HCT116 (cell line): ENCODE data around the gene FCRL2. TPM values are rescaled to one million over a fixed set of nuclear protein-coding genes. Genes with fewer than 3 reads are reported as not detected.

ENCODE experiments used
- ATAC-seq: fragments of 200-7000 bp; cut with Tn5 transposase; 2 replicates; pipeline ENCODE4 v1.9.1; 2020; ENCODE audit warnings: mild to moderate bottlenecking, moderate library complexity
- BruUV-seq: library from RNA; stranded (reverse); fragments of 400-500 nt; replicated peaks from 2 replicates; lab custom pipeline; 2021; lab: Mats Ljungman, UMichigan
- CTCF ChIA-PET: fragments of 300-600 bp; sonication (Branson Sonifier 250); formaldehyde crosslinking; loops from one replicate; lab custom pipeline; 2021; ENCODE audit warnings: antibody characterized with exemption; lab: Charles Lee
- POLR2A ChIA-PET: fragments of 300-600, 350-600 bp; sonication (Branson Sonifier 250); formaldehyde crosslinking; loops from one replicate; lab custom pipeline; 2021; ENCODE audit warnings: antibody characterized with exemption; lab: Charles Lee
- RAD21 ChIA-PET, 2 experiments: fragments of 300-600 bp; sonication (Branson Sonifier 250); formaldehyde crosslinking; loops; one replicate each; lab custom pipeline; 2023; ENCODE audit warnings: low total read pairs in 2 of 2; ENCODE audit not compliant: uncharacterized antibody in 2 of 2, unreplicated experiment in 2 of 2, low non-redundant PET in 1 of 2; lab: Charles Lee
- DNase-seq: peaks from one replicate; pipeline ENCODE4 v3.0.0-alpha.2; 2010; ENCODE audit warnings: low read depth, low spot score
- H2AFZ ChIP-seq: fragments of 200-600 bp; shearing (Covaris generic), sonication (generic); 2 replicates; pipeline ENCODE4 v1.6.1; 2017; ENCODE audit warnings: low read depth, mixed run types, mixed read lengths, antibody characterized with exemption, low read length; ENCODE audit not compliant: poor library complexity, severe bottlenecking
- H3K27ac ChIP-seq: 2 replicates; pipeline ENCODE4 v1.5.1; 2012; ENCODE audit warnings: low read depth, low read length
- H3K27me3 ChIP-seq: fragments of 200-600 bp; sonication (generic); 2 replicates; pipeline ENCODE4 v1.6.1; 2016; ENCODE audit warnings: mixed run types, low read length, mixed read lengths; ENCODE audit not compliant: insufficient read depth
- H3K36me3 ChIP-seq, 2 experiments: fragments of 200-500 bp in 1 of 2; fragments of 200-600 bp in 1 of 2; sonication (Bioruptor generic) in 1 of 2; sonication (generic) in 1 of 2; 2 replicates each; pipeline versions ENCODE4 v1.5.1 to v1.6.1; 2014 to 2016; ENCODE audit warnings: low read length in 2 of 2, inconsistent platforms in 1 of 2, mixed read lengths in 1 of 2, mixed run types in 1 of 2; ENCODE audit not compliant: insufficient read depth in 2 of 2, control insufficient read depth in 1 of 2
- H3K4me1 ChIP-seq, 2 experiments: fragments of 200-600 bp in 1 of 2; sonication (generic) in 1 of 2; 2 replicates each; pipeline versions ENCODE4 v1.5.1 to v1.6.1; 2012 to 2017; ENCODE audit warnings: low read length in 2 of 2, inconsistent platforms in 1 of 2, mild to moderate bottlenecking in 1 of 2, mixed read lengths in 1 of 2, mixed run types in 1 of 2, moderate library complexity in 1 of 2; ENCODE audit not compliant: insufficient read depth in 2 of 2, control insufficient read depth in 1 of 2
- H3K4me2 ChIP-seq: fragments of 200-600 bp; sonication (generic); 2 replicates; pipeline ENCODE4 v1.6.1; 2017; ENCODE audit warnings: mixed run types, low read length, mixed read lengths
- H3K4me3 ChIP-seq, 2 experiments: fragments of 200-600 bp in 1 of 2; sonication (generic) in 1 of 2; replicated peaks in 1 of 2; 2 replicates each; pipeline ENCODE4 v1.5.1; 2011 to 2016; ENCODE audit warnings: low read length in 2 of 2, control low read depth in 1 of 2, low read depth in 1 of 2, mild to moderate bottlenecking in 1 of 2, mixed read lengths in 1 of 2, mixed run types in 1 of 2
- H3K79me2 ChIP-seq: fragments of 200-600 bp; sonication (generic); 2 replicates; pipeline ENCODE4 v1.6.1; 2017; ENCODE audit warnings: mild to moderate bottlenecking, mixed run types, low read length, moderate library complexity, mixed read lengths; ENCODE audit not compliant: insufficient read depth
- H3K9ac ChIP-seq: fragments of 200-600 bp; sonication (generic); 2 replicates; pipeline ENCODE4 v1.6.1; 2016; ENCODE audit warnings: low read length, mixed read lengths
- H3K9me2 ChIP-seq: fragments of 200-600 bp; sonication (generic), shearing (Covaris generic); 2 replicates; pipeline ENCODE4 v1.6.1; 2017; ENCODE audit warnings: mixed run types, mild to moderate bottlenecking, moderate library complexity; ENCODE audit not compliant: insufficient read depth
- H3K9me3 ChIP-seq, 2 experiments: fragments of 200-500 bp in 1 of 2; fragments of 200-600 bp in 1 of 2; sonication (Bioruptor generic) in 1 of 2; sonication (generic) in 1 of 2; 2 replicates each; pipeline ENCODE4 v1.6.1; 2014 to 2017; ENCODE audit warnings: low read length in 2 of 2, mixed read lengths in 2 of 2, inconsistent platforms in 1 of 2, low read depth in 1 of 2, mild to moderate bottlenecking in 1 of 2, mixed run types in 1 of 2, moderate library complexity in 1 of 2; ENCODE audit not compliant: control insufficient read depth in 1 of 2, insufficient read depth in 1 of 2
- H4K20me1 ChIP-seq: fragments of 200-600 bp; sonication (generic), shearing (Covaris generic); 2 replicates; pipeline ENCODE4 v1.6.1; 2017; ENCODE audit warnings: mixed run types, mild to moderate bottlenecking, moderate library complexity; ENCODE audit not compliant: insufficient read depth
- ATF3 ChIP-seq: IDR thresholded peaks from 2 replicates; pipeline ENCODE4 v1.6.1; 2012
- CBX3 ChIP-seq: IDR thresholded peaks from 2 replicates; pipeline ENCODE4 v1.6.1; 2012; ENCODE audit warnings: low read depth
- CEBPB ChIP-seq: IDR thresholded peaks from 2 replicates; pipeline ENCODE4 v1.6.1; 2012; ENCODE audit warnings: low read depth
- EGR1 ChIP-seq: IDR thresholded peaks from 2 replicates; pipeline ENCODE4 v1.6.1; 2012; ENCODE audit warnings: low read depth
- ELF1 ChIP-seq: IDR thresholded peaks from 2 replicates; pipeline ENCODE4 v1.6.1; 2012; ENCODE audit warnings: low read depth, borderline replicate concordance
- EZH2 ChIP-seq: fragments of 200-600 bp; sonication (generic); IDR thresholded peaks from 2 replicates; pipeline ENCODE4 v1.6.1; 2017; ENCODE audit warnings: antibody characterized with exemption, mixed run types
- EZH2phosphoT487 ChIP-seq: fragments of 200-600 bp; IDR thresholded peaks from 2 replicates; pipeline ENCODE4 v1.6.1; 2018; ENCODE audit warnings: antibody characterized with exemption, borderline replicate concordance
- FOSL1 ChIP-seq: IDR thresholded peaks from 2 replicates; pipeline ENCODE4 v1.6.1; 2012; ENCODE audit warnings: low read depth
- JUND ChIP-seq: IDR thresholded peaks from 2 replicates; pipeline ENCODE4 v1.6.1; 2012
- POLR2A ChIP-seq: IDR thresholded peaks from 2 replicates; pipeline ENCODE4 v1.7.0; 2011; ENCODE audit warnings: borderline replicate concordance; ENCODE audit not compliant: insufficient read depth, insufficient read length; ENCODE audit errors: extremely low read depth
- POLR2AphosphoS5 ChIP-seq: IDR thresholded peaks from 2 replicates; pipeline ENCODE4 v1.6.1; 2011; ENCODE audit warnings: mild to moderate bottlenecking, low read depth, low read length, moderate library complexity
- SIN3A ChIP-seq: IDR thresholded peaks from 2 replicates; pipeline ENCODE4 v1.6.1; 2012; ENCODE audit warnings: low read depth
- SP1 ChIP-seq: IDR thresholded peaks from 2 replicates; pipeline ENCODE4 v1.6.1; 2012; ENCODE audit warnings: low read depth
- SRF ChIP-seq: IDR thresholded peaks from 2 replicates; pipeline ENCODE4 v1.6.1; 2012; ENCODE audit warnings: low read depth
- TCF7L2 ChIP-seq: IDR thresholded peaks from 2 replicates; pipeline ENCODE4 v1.7.0; 2011; ENCODE audit warnings: borderline replicate concordance, inconsistent platforms; ENCODE audit not compliant: insufficient read depth, insufficient read length; ENCODE audit errors: extremely low read depth
- YY1 ChIP-seq: IDR thresholded peaks from 2 replicates; pipeline ENCODE4 v1.6.1; 2011; ENCODE audit warnings: low read length, low read depth, moderate library complexity, mild to moderate bottlenecking; ENCODE audit not compliant: insufficient replicate concordance; ENCODE audit errors: extremely low read depth
- ZBTB33 ChIP-seq: IDR thresholded peaks from 2 replicates; pipeline ENCODE4 v1.6.1; 2011; ENCODE audit warnings: mild to moderate bottlenecking, low read length, moderate library complexity; ENCODE audit not compliant: insufficient replicate concordance; ENCODE audit errors: extremely low read depth
- ZFX ChIP-seq: fragments of 450-650 bp; IDR thresholded peaks from 2 replicates; pipeline ENCODE4 v1.6.1; 2017
- intact Hi-C: fragments of 100-400 bp; cut with micrococcal nuclease; formaldehyde crosslinking; loops from 2 replicates; pipeline ENCODE4 v1.10.0; 2022
- total RNA-seq: library from RNA; stranded (reverse); gene quantifications from one replicate; pipeline ENCODE4 v1.2.1, GENCODE V29; 2021; ENCODE audit not compliant: unreplicated experiment
- TF ChIP-seq, protein P1 (sequence below): IDR thresholded peaks from 2 replicates; pipeline ENCODE4 v1.6.1; 2012; ENCODE audit warnings: low read depth
- TF ChIP-seq, protein P2 (sequence below), 3 experiments: fragments of 200-600 bp in 1 of 3; sonication (generic) in 1 of 3; IDR thresholded peaks in 2 of 3; conservative IDR thresholded peaks in 1 of 3; 2 replicates each; pipeline ENCODE4 v1.5.1; 2012 to 2017; ENCODE audit warnings: low read depth in 2 of 3, low read length in 2 of 3, antibody characterized with exemption in 1 of 3, borderline replicate concordance in 1 of 3, control low read depth in 1 of 3, mild to moderate bottlenecking in 1 of 3, mixed read lengths in 1 of 3, mixed run types in 1 of 3, moderate library complexity in 1 of 3; ENCODE audit not compliant: insufficient read depth in 1 of 3

Gene FCRL2
- total RNA-seq, 1 experiment from 2014 or later = not detected

- CTCF ChIA-PET = no interaction called here
- Histone ChIP-seq H3K27me3 (peaks cover 41% of the 10 kb centered on the region), H3K4me2 (no peak overlapping the region), H3K79me2 (no peaks in the 10 kb centered on the region), H3K9me3 (no peaks in the 10 kb centered on the region), H4K20me1 (no peaks in the 10 kb centered on the region), H3K4me1 (no peaks in the 10 kb centered on the region), H3K9me2 (no peaks in the 10 kb centered on the region), H3K36me3 (no peaks in the 10 kb centered on the region), H3K27ac (no peak overlapping the region), H2AFZ (no peak overlapping the region), H3K4me3 (no peak overlapping the region), H3K9ac (no peak overlapping the region)
- POLR2A ChIA-PET = no interaction called here
- ATAC-seq = no peak
- TF ChIP-seq, protein P1, sequence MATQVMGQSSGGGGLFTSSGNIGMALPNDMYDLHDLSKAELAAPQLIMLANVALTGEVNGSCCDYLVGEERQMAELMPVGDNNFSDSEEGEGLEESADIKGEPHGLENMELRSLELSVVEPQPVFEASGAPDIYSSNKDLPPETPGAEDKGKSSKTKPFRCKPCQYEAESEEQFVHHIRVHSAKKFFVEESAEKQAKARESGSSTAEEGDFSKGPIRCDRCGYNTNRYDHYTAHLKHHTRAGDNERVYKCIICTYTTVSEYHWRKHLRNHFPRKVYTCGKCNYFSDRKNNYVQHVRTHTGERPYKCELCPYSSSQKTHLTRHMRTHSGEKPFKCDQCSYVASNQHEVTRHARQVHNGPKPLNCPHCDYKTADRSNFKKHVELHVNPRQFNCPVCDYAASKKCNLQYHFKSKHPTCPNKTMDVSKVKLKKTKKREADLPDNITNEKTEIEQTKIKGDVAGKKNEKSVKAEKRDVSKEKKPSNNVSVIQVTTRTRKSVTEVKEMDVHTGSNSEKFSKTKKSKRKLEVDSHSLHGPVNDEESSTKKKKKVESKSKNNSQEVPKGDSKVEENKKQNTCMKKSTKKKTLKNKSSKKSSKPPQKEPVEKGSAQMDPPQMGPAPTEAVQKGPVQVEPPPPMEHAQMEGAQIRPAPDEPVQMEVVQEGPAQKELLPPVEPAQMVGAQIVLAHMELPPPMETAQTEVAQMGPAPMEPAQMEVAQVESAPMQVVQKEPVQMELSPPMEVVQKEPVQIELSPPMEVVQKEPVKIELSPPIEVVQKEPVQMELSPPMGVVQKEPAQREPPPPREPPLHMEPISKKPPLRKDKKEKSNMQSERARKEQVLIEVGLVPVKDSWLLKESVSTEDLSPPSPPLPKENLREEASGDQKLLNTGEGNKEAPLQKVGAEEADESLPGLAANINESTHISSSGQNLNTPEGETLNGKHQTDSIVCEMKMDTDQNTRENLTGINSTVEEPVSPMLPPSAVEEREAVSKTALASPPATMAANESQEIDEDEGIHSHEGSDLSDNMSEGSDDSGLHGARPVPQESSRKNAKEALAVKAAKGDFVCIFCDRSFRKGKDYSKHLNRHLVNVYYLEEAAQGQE = no peak
- TF ChIP-seq ATF3 (no peak), SRF (no peak), ELF1 (no peak), YY1 (no peak), SP1 (no peak), POLR2A (no peak), ZBTB33 (no peak), CEBPB (no peak), SIN3A (no peak), EZH2 (no peak), ZFX (no peak), TCF7L2 (no peak), JUND (no peak), CBX3 (no peak), FOSL1 (no peak), EGR1 (no peak), EZH2phosphoT487 (no peak), POLR2AphosphoS5 (no peak)
- TF ChIP-seq, protein P2, sequence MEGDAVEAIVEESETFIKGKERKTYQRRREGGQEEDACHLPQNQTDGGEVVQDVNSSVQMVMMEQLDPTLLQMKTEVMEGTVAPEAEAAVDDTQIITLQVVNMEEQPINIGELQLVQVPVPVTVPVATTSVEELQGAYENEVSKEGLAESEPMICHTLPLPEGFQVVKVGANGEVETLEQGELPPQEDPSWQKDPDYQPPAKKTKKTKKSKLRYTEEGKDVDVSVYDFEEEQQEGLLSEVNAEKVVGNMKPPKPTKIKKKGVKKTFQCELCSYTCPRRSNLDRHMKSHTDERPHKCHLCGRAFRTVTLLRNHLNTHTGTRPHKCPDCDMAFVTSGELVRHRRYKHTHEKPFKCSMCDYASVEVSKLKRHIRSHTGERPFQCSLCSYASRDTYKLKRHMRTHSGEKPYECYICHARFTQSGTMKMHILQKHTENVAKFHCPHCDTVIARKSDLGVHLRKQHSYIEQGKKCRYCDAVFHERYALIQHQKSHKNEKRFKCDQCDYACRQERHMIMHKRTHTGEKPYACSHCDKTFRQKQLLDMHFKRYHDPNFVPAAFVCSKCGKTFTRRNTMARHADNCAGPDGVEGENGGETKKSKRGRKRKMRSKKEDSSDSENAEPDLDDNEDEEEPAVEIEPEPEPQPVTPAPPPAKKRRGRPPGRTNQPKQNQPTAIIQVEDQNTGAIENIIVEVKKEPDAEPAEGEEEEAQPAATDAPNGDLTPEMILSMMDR (IDR thresholded peaks at IDR 0.05 in 2 of 3, conservative IDR thresholded peaks at IDR 0.05 in 1 of 3; ENCODE audit: borderline replicate concordance in 1 of 3, insufficient read depth in 1 of 3, low read depth in 2 of 3, low read length in 2 of 3) = no peak
- RAD21 ChIA-PET = no interaction called here
- intact Hi-C loops = no loop called here
- no TSS peak for BruUV-seq
- no peak for DNase-seq
Measured at GRCh38 chr1:157806431-157807149, 29.7 kb upstream of the FCRL2 start.
